Measurements from ENCODE around the gene TNRC6A. TPM values are rescaled to one million over a fixed set of nuclear protein-coding genes. Genes with fewer than 3 reads are reported as not detected.

TNRC6A gene
- total and polyA plus RNA-seq, 2 of the 13 experiments (the other 11 are each of a cell fraction or from before 2014, with no cell fraction given) = 30.9 to 43.6 TPM

GRCh38 chr16:24834459-24835335, 105.2 kb downstream of the TNRC6A start (continued):
- TF ChIP-seq ZNF18 (CRISPR knock-in tag; IDR thresholded peaks at IDR 0.05; ENCODE audit: insufficient replicate concordance) (no peak), AGO1 (IDR thresholded peaks at IDR 0.05; ENCODE audit: low read depth, low read length, poor library complexity, severe bottlenecking) (no peak), YEATS2 (CRISPR knock-in tag; IDR thresholded peaks at IDR 0.05; ENCODE audit: borderline replicate concordance) (peak; percentile 49; the same call in 1 of the 2 replicates), PBX3 (CRISPR knock-in tag; IDR thresholded peaks at IDR 0.05; ENCODE audit: borderline replicate concordance) (no peak), GABPA (IDR thresholded peaks at IDR 0.05; ENCODE audit: low read depth, low read length) (no peak), GABPA (CRISPR knock-in tag; IDR thresholded peaks at IDR 0.05; ENCODE audit: low read depth) (no peak), CREM (IDR thresholded peaks at IDR 0.05) (no peak), CREM (CRISPR knock-in tag; IDR thresholded peaks at IDR 0.05) (no peak), ZNF737 (CRISPR knock-in tag; IDR thresholded peaks at IDR 0.05; ENCODE audit: borderline replicate concordance) (no peak), SAP130 (CRISPR knock-in tag; IDR thresholded peaks at IDR 0.05; ENCODE audit: low read depth) (peak; percentile 59), ZNF639 (CRISPR knock-in tag; conservative IDR thresholded peaks at IDR 0.05) (0 out of 2 replicates have a peak, but pooled peaks have one; percentile 30), CREB1 (IDR thresholded peaks at IDR 0.05) (no peak), CREB1 (CRISPR knock-in tag; IDR thresholded peaks at IDR 0.05) (no peak), ZNF24 (IDR thresholded peaks at IDR 0.05) (no peak), KAT8 (CRISPR knock-in tag; IDR thresholded peaks at IDR 0.05) (peak; percentile 54; the same call in 1 of the 2 replicates), U2AF1 (optimal IDR thresholded peaks at IDR 0.05; ENCODE audit: low read depth, low read length) (no peak), KMT2A (CRISPR knock-in tag; IDR thresholded peaks at IDR 0.05) (peak; percentile 32; the same call in 1 of the 2 replicates), JDP2 (CRISPR knock-in tag; IDR thresholded peaks at IDR 0.05; ENCODE audit: borderline replicate concordance) (no peak), CTCF (CRISPR knock-in tag; IDR thresholded peaks at IDR 0.05) (peak; percentile 91), MIXL1 (CRISPR knock-in tag; IDR thresholded peaks at IDR 0.05) (peak; percentile 46; the same call in 1 of the 2 replicates), RAD21 (CRISPR knock-in tag; IDR thresholded peaks at IDR 0.05) (peak; percentile 82), SMARCC2 (IDR thresholded peaks at IDR 0.05) (no peak), KDM3A (CRISPR knock-in tag; IDR thresholded peaks at IDR 0.05; ENCODE audit: low read depth) (0 out of 2 replicates have a peak, but pooled peaks have one; percentile 43), ELF3 (CRISPR knock-in tag; IDR thresholded peaks at IDR 0.05) (peak; percentile 36; the same call in 1 of the 2 replicates), KLF6 (CRISPR knock-in tag; IDR thresholded peaks at IDR 0.05) (no peak), SIN3B (IDR thresholded peaks at IDR 0.05; ENCODE audit: low read length) (no peak), FOXA1 (IDR thresholded peaks at IDR 0.05) (no peak), FOXA1 (CRISPR knock-in tag; IDR thresholded peaks at IDR 0.05) (peak; percentile 45; the same call in 1 of the 2 replicates)
